Activated T-cell treated with anti-CD3 and anti-CD28 coated beads, Interleukin-2, amount 50 U/mL, for 24 hours (primary cell): ENCODE measurements around the gene RPS10.
A peak's percentile ranks its signal among the peaks of the same experiment; 100 is the strongest.

Source experiments
- DNase-seq: peaks from one replicate; pipeline ENCODE4 v3.0.0-alpha.2; 2020
- H3K27ac Mint-ChIP-seq: 2 replicates; pipeline ENCODE4 v1.8.0; 2020; ENCODE audit warnings: mild to moderate bottlenecking, mixed read lengths
- H3K27me3 Mint-ChIP-seq: 2 replicates; pipeline ENCODE4 v1.8.0; 2020; ENCODE audit warnings: mixed read lengths
- H3K36me3 Mint-ChIP-seq: 2 replicates; pipeline ENCODE4 v1.8.0; 2020; ENCODE audit warnings: low read depth, mixed read lengths
- H3K4me1 Mint-ChIP-seq: 2 replicates; pipeline ENCODE4 v1.8.0; 2020; ENCODE audit warnings: low read depth, mixed read lengths
- H3K4me3 Mint-ChIP-seq: 2 replicates; pipeline ENCODE4 v1.8.0; 2020; ENCODE audit warnings: mild to moderate bottlenecking, moderate library complexity, mixed read lengths
- H3K9me3 Mint-ChIP-seq: 2 replicates; pipeline ENCODE4 v1.8.0; 2020; ENCODE audit warnings: mixed read lengths

RPS10 gene

GRCh38 chr6:34460796-34461507 is 35.1 kb upstream of the RPS10 start:
- Mint-ChIP-seq H3K9me3 (no peaks in the 10 kb centered on the region), H3K4me1 (peaks cover 6% of the 10 kb centered on the region), H3K27me3 (peaks cover 17% of the 10 kb centered on the region), H3K27ac (no peak overlapping the region), H3K4me3 (no peak overlapping the region), H3K36me3 (no peaks in the 10 kb centered on the region)
- no peak for DNase-seq

- DNase-seq = peak; percentile 46
- Mint-ChIP-seq H3K4me3 (no peak overlapping the region), H3K4me1 (peaks cover under 1% of the 10 kb centered on the region), H3K27me3 (peaks cover 10% of the 10 kb centered on the region), H3K36me3 (no peaks in the 10 kb centered on the region), H3K27ac (no peak overlapping the region), H3K9me3 (no peaks in the 10 kb centered on the region)
Measured at GRCh38 chr6:34459899-34460593, 34.2 kb upstream of the RPS10 start.

- Mint-ChIP-seq H3K4me3 (no peak overlapping the region), H3K4me1 (no peaks in the 10 kb centered on the region), H3K27me3 (no peaks in the 10 kb centered on the region), H3K36me3 (no peaks in the 10 kb centered on the region), H3K9me3 (no peaks in the 10 kb centered on the region), H3K27ac (no peak overlapping the region)
- no peak for DNase-seq
Measured at GRCh38 chr6:34457742-34458735, 32.2 kb upstream of the RPS10 start.

GRCh38 chr6:34457382-34457741 is 31.5 kb upstream of the RPS10 start:
- Mint-ChIP-seq H3K36me3 (no peaks in the 10 kb centered on the region), H3K4me3 (no peak overlapping the region), H3K4me1 (no peaks in the 10 kb centered on the region), H3K27ac (no peak overlapping the region), H3K9me3 (no peaks in the 10 kb centered on the region), H3K27me3 (no peaks in the 10 kb centered on the region)
- no peak for DNase-seq

- DNase-seq = no peak
- no peak overlapping the region for H3K27ac Mint-ChIP-seq
- H3K27me3 Mint-ChIP-seq = no peaks in the 10 kb centered on the region
- no peaks in the 10 kb centered on the region for H3K4me1 Mint-ChIP-seq
- no peaks in the 10 kb centered on the region for H3K36me3 Mint-ChIP-seq
- H3K4me3 Mint-ChIP-seq = no peak overlapping the region
- H3K9me3 Mint-ChIP-seq = no peaks in the 10 kb centered on the region
Measured at GRCh38 chr6:34455831-34456230, 30.0 kb upstream of the RPS10 start.

- Mint-ChIP-seq H3K9me3 (no peaks in the 10 kb centered on the region), H3K36me3 (no peaks in the 10 kb centered on the region), H3K27me3 (no peaks in the 10 kb centered on the region), H3K4me1 (no peaks in the 10 kb centered on the region), H3K4me3 (no peak overlapping the region), H3K27ac (no peak overlapping the region)
- DNase-seq = no peak
Measured at GRCh38 chr6:34451192-34451591, 25.3 kb upstream of the RPS10 start.

- DNase-seq = no peak
- Mint-ChIP-seq H3K9me3 (no peaks in the 10 kb centered on the region), H3K4me3 (no peak overlapping the region), H3K27ac (no peak overlapping the region), H3K4me1 (no peaks in the 10 kb centered on the region), H3K27me3 (no peaks in the 10 kb centered on the region), H3K36me3 (no peaks in the 10 kb centered on the region)
Measured at GRCh38 chr6:34447910-34448309, 22.0 kb upstream of the RPS10 start.

GRCh38 chr6:34447386-34447785 is 21.5 kb upstream of the RPS10 start:
- Mint-ChIP-seq H3K27ac (no peak overlapping the region), H3K27me3 (no peaks in the 10 kb centered on the region), H3K4me1 (no peaks in the 10 kb centered on the region), H3K9me3 (no peaks in the 10 kb centered on the region), H3K36me3 (no peaks in the 10 kb centered on the region), H3K4me3 (no peak overlapping the region)
- no peak for DNase-seq

- Mint-ChIP-seq H3K36me3 (no peaks in the 10 kb centered on the region), H3K27me3 (no peaks in the 10 kb centered on the region), H3K4me1 (no peaks in the 10 kb centered on the region)
Measured at GRCh38 chr6:34445313-34445860, 19.5 kb upstream of the RPS10 start.

GRCh38 chr6:34441526-34441925 is 15.7 kb upstream of the RPS10 start:
- Mint-ChIP-seq H3K4me1 (no peaks in the 10 kb centered on the region), H3K4me3 (no peak overlapping the region), H3K36me3 (no peaks in the 10 kb centered on the region), H3K27ac (no peak overlapping the region), H3K9me3 (no peaks in the 10 kb centered on the region), H3K27me3 (no peaks in the 10 kb centered on the region)
- no peak for DNase-seq

More at GRCh38 chr6:34445313-34445860, 19.5 kb upstream of the RPS10 start:
- H3K4me3 Mint-ChIP-seq = no peak overlapping the region
- H3K9me3 Mint-ChIP-seq = no peaks in the 10 kb centered on the region
- no peak for DNase-seq
- H3K27ac Mint-ChIP-seq = no peak overlapping the region

GRCh38 chr6:34439442-34439841 is 13.6 kb upstream of the RPS10 start:
- Mint-ChIP-seq H3K27ac (no peak overlapping the region), H3K27me3 (no peaks in the 10 kb centered on the region), H3K36me3 (no peaks in the 10 kb centered on the region), H3K4me3 (no peak overlapping the region), H3K4me1 (no peaks in the 10 kb centered on the region), H3K9me3 (no peaks in the 10 kb centered on the region)
- DNase-seq = no peak

GRCh38 chr6:34438705-34439104 is 12.8 kb upstream of the RPS10 start:
- no peak overlapping the region for H3K27ac Mint-ChIP-seq
- H3K4me3 Mint-ChIP-seq = no peak overlapping the region

GRCh38 chr6:34437644-34437970 is 11.7 kb upstream of the RPS10 start:
- H3K36me3 Mint-ChIP-seq = no peaks in the 10 kb centered on the region
- H3K27ac Mint-ChIP-seq = no peak overlapping the region
- no peak for DNase-seq
- H3K4me3 Mint-ChIP-seq = no peak overlapping the region
- H3K9me3 Mint-ChIP-seq = no peaks in the 10 kb centered on the region
- H3K27me3 Mint-ChIP-seq = no peaks in the 10 kb centered on the region
- no peaks in the 10 kb centered on the region for H3K4me1 Mint-ChIP-seq

More at GRCh38 chr6:34438705-34439104, 12.8 kb upstream of the RPS10 start:
- no peaks in the 10 kb centered on the region for H3K9me3 Mint-ChIP-seq
- no peaks in the 10 kb centered on the region for H3K36me3 Mint-ChIP-seq
- H3K27me3 Mint-ChIP-seq = no peaks in the 10 kb centered on the region
- H3K4me1 Mint-ChIP-seq = no peaks in the 10 kb centered on the region
- DNase-seq = no peak

- no peak overlapping the region for H3K27ac Mint-ChIP-seq
- H3K9me3 Mint-ChIP-seq = no peaks in the 10 kb centered on the region
- H3K4me3 Mint-ChIP-seq = no peak overlapping the region
- H3K27me3 Mint-ChIP-seq = no peaks in the 10 kb centered on the region
- H3K4me1 Mint-ChIP-seq = no peaks in the 10 kb centered on the region
- H3K36me3 Mint-ChIP-seq = no peaks in the 10 kb centered on the region
- DNase-seq = no peak
Measured at GRCh38 chr6:34436803-34437643, 11.2 kb upstream of the RPS10 start.
